GM23338 (cell line): ENCODE data around the gene FTCD. TPM values are rescaled to one million over a fixed set of nuclear protein-coding genes. Genes with fewer than 3 reads are reported as not detected.

ENCODE experiments used
- ATAC-seq: fragments of 200-7000 bp; cut with Tn5 transposase; 3 replicates; pipeline ENCODE4 v1.9.1; 2020
- DNase-seq: peaks from one replicate; pipeline ENCODE4 v3.0.0-alpha.2; 2015; ENCODE audit warnings: low spot score
- H2AFZ ChIP-seq: fragments of 200-600 bp; sonication (generic); 2 replicates; pipeline ENCODE4 v1.8.0; 2016; ENCODE audit warnings: antibody characterized with exemption, mild to moderate bottlenecking, moderate library complexity
- H3F3A ChIP-seq: fragments of 200-600 bp; sonication (generic); replicated peaks from 2 replicates; pipeline ENCODE4 v1.8.0; 2017; ENCODE audit warnings: antibody characterized with exemption, mixed run types, low read depth
- H3K27ac ChIP-seq: fragments of 200-600 bp; sonication (generic); 2 replicates; pipeline ENCODE4 v1.6.1; 2016; ENCODE audit warnings: low read depth
- H3K27me3 ChIP-seq: fragments of 200-600 bp; sonication (generic); 2 replicates; pipeline ENCODE4 v1.8.0; 2016; ENCODE audit warnings: mild to moderate bottlenecking, mixed run types, moderate library complexity; ENCODE audit not compliant: insufficient read depth
- H3K36me3 ChIP-seq: fragments of 200-600 bp; sonication (generic); 2 replicates; pipeline ENCODE4 v1.8.0; 2016; ENCODE audit warnings: mild to moderate bottlenecking; ENCODE audit not compliant: insufficient read depth
- H3K4me1 ChIP-seq: fragments of 200-600 bp; sonication (generic); 2 replicates; pipeline ENCODE4 v1.8.0; 2016; ENCODE audit warnings: mild to moderate bottlenecking, moderate library complexity; ENCODE audit not compliant: insufficient read depth
- H3K4me2 ChIP-seq: fragments of 200-600 bp; sonication (generic); 2 replicates; pipeline ENCODE4 v1.7.1; 2017; ENCODE audit warnings: mixed run types
- H3K4me3 ChIP-seq: fragments of 200-600 bp; sonication (generic); 2 replicates; pipeline ENCODE4 v1.6.1; 2016; ENCODE audit warnings: mixed run types
- H3K79me2 ChIP-seq: fragments of 200-600 bp; sonication (generic); replicated peaks from 2 replicates; pipeline ENCODE4 v1.8.0; 2017; ENCODE audit warnings: mild to moderate bottlenecking; ENCODE audit not compliant: insufficient read depth
- H3K9me2 ChIP-seq: fragments of 200-600 bp; sonication (generic); 2 replicates; pipeline ENCODE4 v1.8.0; 2017; ENCODE audit not compliant: insufficient read depth
- H4K20me1 ChIP-seq: fragments of 200-600 bp; sonication (generic); replicated peaks from 2 replicates; pipeline ENCODE4 v1.8.0; 2017; ENCODE audit warnings: mild to moderate bottlenecking; ENCODE audit not compliant: insufficient read depth
- H3K27ac Mint-ChIP-seq: 2 replicates; pipeline ENCODE4 v1.8.0; 2020; ENCODE audit warnings: inconsistent platforms, mild to moderate bottlenecking, moderate library complexity, mixed read lengths
- H3K27me3 Mint-ChIP-seq: 3 replicates; pipeline ENCODE4 v1.8.0; 2022; ENCODE audit warnings: low read depth, mild to moderate bottlenecking, moderate library complexity, mixed read lengths, inconsistent platforms; ENCODE audit not compliant: insufficient read depth, poor library complexity
- H3K36me3 Mint-ChIP-seq: 3 replicates; pipeline ENCODE4 v1.8.0; 2021; ENCODE audit warnings: low read depth, mild to moderate bottlenecking, inconsistent platforms, moderate library complexity, mixed read lengths
- H3K4me1 Mint-ChIP-seq: 3 replicates; pipeline ENCODE4 v1.8.0; 2020; ENCODE audit warnings: mild to moderate bottlenecking, inconsistent platforms, mixed read lengths
- H3K4me3 Mint-ChIP-seq: 3 replicates; pipeline ENCODE4 v1.8.0; 2021; ENCODE audit warnings: moderate library complexity, mild to moderate bottlenecking, inconsistent platforms, mixed read lengths
- H3K9me3 Mint-ChIP-seq: 3 replicates; pipeline ENCODE4 v1.8.0; 2020; ENCODE audit warnings: moderate library complexity, mild to moderate bottlenecking, inconsistent platforms, mixed read lengths
- CREB1 ChIP-seq: fragments of 250-450 bp; sonication (Bioruptor Pico); IDR thresholded peaks from 2 replicates; pipeline ENCODE4 v1.5.0; 2020; ENCODE audit warnings: low read depth, mild to moderate bottlenecking, moderate library complexity
- CTCF ChIP-seq, 2 experiments: fragments of 200-600 bp in 1 of 2; sonication (generic) in 1 of 2; conservative IDR thresholded peaks; 2 replicates each; pipeline versions ENCODE4 v1.5.1 to v1.6.1; 2016 to 2017; ENCODE audit warnings: antibody characterized with exemption in 2 of 2, low read depth in 2 of 2, mild to moderate bottlenecking in 2 of 2, moderate library complexity in 1 of 2
- EZH2 ChIP-seq: fragments of 200-600 bp; sonication (generic); IDR thresholded peaks from one replicate; pipeline ENCODE4 v1.8.0; 2017; ENCODE audit warnings: antibody characterized with exemption, mild to moderate bottlenecking, low read depth; ENCODE audit not compliant: unreplicated experiment
- EZH2phosphoT487 ChIP-seq: fragments of 200-600 bp; sonication (generic); IDR thresholded peaks from one replicate; pipeline ENCODE4 v1.8.1; 2018; ENCODE audit warnings: antibody characterized with exemption; ENCODE audit not compliant: unreplicated experiment
- NANOG ChIP-seq: IDR thresholded peaks from 2 replicates; pipeline ENCODE4 v1.6.1; 2016; ENCODE audit warnings: antibody characterized with exemption, borderline replicate concordance
- POLR2AphosphoS5 ChIP-seq: IDR thresholded peaks from 2 replicates; pipeline ENCODE4 v1.6.1; 2016; ENCODE audit warnings: antibody characterized with exemption, low read depth
- REST ChIP-seq: IDR thresholded peaks from one replicate; pipeline ENCODE4 v1.6.1; 2018; ENCODE audit warnings: antibody characterized with exemption; ENCODE audit not compliant: unreplicated experiment
- STAT1 ChIP-seq: IDR thresholded peaks from one replicate; pipeline ENCODE4 v1.6.1; 2016; ENCODE audit warnings: antibody characterized with exemption; ENCODE audit not compliant: unreplicated experiment
- ZNF114 ChIP-seq: fragments of 250-450 bp; sonication (Bioruptor Pico); IDR thresholded peaks from 2 replicates; pipeline ENCODE4 v1.5.0; 2020; ENCODE audit warnings: mild to moderate bottlenecking, moderate library complexity
- ZNF331 ChIP-seq: fragments of 250-450 bp; sonication (Bioruptor Pico); IDR thresholded peaks from 2 replicates; pipeline ENCODE4 v1.5.0; 2020; ENCODE audit warnings: low read depth, mild to moderate bottlenecking, moderate library complexity
- ZNF462 ChIP-seq: fragments of 250-450 bp; sonication (Bioruptor Pico); IDR thresholded peaks from 2 replicates; pipeline ENCODE4 v1.5.0; 2020; ENCODE audit warnings: mild to moderate bottlenecking, moderate library complexity
- polyA plus RNA-seq: library from polyadenylated mRNA; unstranded; fragments of >200 nt; fragmentation: Nextera tagmentation; extraction: Ambion mirVana; gene quantifications from 2 replicates; pipeline ENCODE4 v1.2.1, GENCODE V29; 2016
- total RNA-seq: library from RNA; depleted of rRNA; stranded (reverse); fragments of >200 nt; shearing (Covaris generic); gene quantifications from 2 replicates; pipeline ENCODE4 v1.2.3, GENCODE V29; 2014

The FTCD gene
- total and polyA plus RNA-seq, 2 experiments from 2014 or later = 0.90 to 2.3 TPM

- DNase-seq (no peak), ATAC-seq (no peak)
- Mint-ChIP-seq H3K36me3 (peaks cover 35% of the 10 kb centered on the region), H3K27me3 (peaks cover 2% of the 10 kb centered on the region), H3K9me3 (0 out of 3 replicates have a peak, but pooled peaks cover 6% of the 10 kb centered on the region), H3K27ac (no peak overlapping the region), H3K4me3 (no peak overlapping the region), H3K4me1 (no peaks in the 10 kb centered on the region)
- Histone ChIP-seq H3K4me2 (no peak overlapping the region), H3K27ac (no peak overlapping the region), H4K20me1 (no peaks in the 10 kb centered on the region), H3K9me2 (no peaks in the 10 kb centered on the region), H3K27me3 (no peaks in the 10 kb centered on the region), H3F3A (no peaks in the 10 kb centered on the region), H3K4me1 (no peaks in the 10 kb centered on the region), H3K4me3 (no peak overlapping the region), H3K79me2 (no peaks in the 10 kb centered on the region), H3K36me3 (peaks cover 15% of the 10 kb centered on the region), H2AFZ (no peak overlapping the region)
- no peak for TF ChIP-seq EZH2
- TF ChIP-seq ZNF462 = no peak
- no peak for TF ChIP-seq CTCF (conservative IDR thresholded peaks at IDR 0.05; ENCODE audit: low read depth in 2 of 2)
- no peak for TF ChIP-seq STAT1
- no peak for TF ChIP-seq ZNF114 (CRISPR knock-in tag)
- TF ChIP-seq NANOG = no peak
- TF ChIP-seq ZNF331 = no peak
- no peak for TF ChIP-seq EZH2phosphoT487
- TF ChIP-seq CREB1 (CRISPR knock-in tag) = no peak
- TF ChIP-seq REST = no peak
- no peak for TF ChIP-seq POLR2AphosphoS5
These were observed 37.6 kb downstream of the FTCD start for GRCh38 chr21:46117586-46118315.
